HepG2 (cell line): ENCODE results near the gene C2orf15. TPM values are rescaled to one million over a fixed set of nuclear protein-coding genes. Genes with fewer than 3 reads are reported as not detected.

Source experiments
- CBX1 ChIP-seq: IDR thresholded peaks from one replicate; pipeline ENCODE4 v1.6.1; 2016; ENCODE audit warnings: antibody characterized with exemption, low read depth
- ELF4 ChIP-seq: sonication (generic); formaldehyde crosslinking; IDR thresholded peaks from 2 replicates; pipeline ENCODE4 v1.5.0; 2020; ENCODE audit warnings: missing genetic modification reagents, mild to moderate bottlenecking, moderate library complexity, borderline replicate concordance
- KDM5B ChIP-seq: sonication (generic); formaldehyde crosslinking; IDR thresholded peaks from 2 replicates; pipeline ENCODE4 v1.4.0; 2020; ENCODE audit warnings: missing genetic modification reagents, mild to moderate bottlenecking, borderline replicate concordance
- MYPOP ChIP-seq: sonication (generic); formaldehyde crosslinking; IDR thresholded peaks from 2 replicates; pipeline ENCODE4 v1.8.1; 2023; ENCODE audit warnings: mild to moderate bottlenecking, moderate library complexity, missing genetic modification reagents
- ONECUT2 ChIP-seq: sonication (generic); formaldehyde crosslinking; IDR thresholded peaks from 2 replicates; pipeline ENCODE4 v1.4.0; 2020; ENCODE audit warnings: missing genetic modification reagents
- PAXIP1 ChIP-seq: sonication (generic); formaldehyde crosslinking; conservative IDR thresholded peaks from 2 replicates; pipeline ENCODE4 v1.4.0; 2020; ENCODE audit warnings: mild to moderate bottlenecking, missing genetic modification reagents, moderate library complexity
- PHF5A ChIP-seq: IDR thresholded peaks from one replicate; pipeline ENCODE4 v1.6.1; 2018; ENCODE audit warnings: low read depth, missing genetic modification reagents; ENCODE audit not compliant: unreplicated experiment
- PRDM10 ChIP-seq: sonication (generic); formaldehyde crosslinking; IDR thresholded peaks from 2 replicates; pipeline ENCODE4 v1.4.0; 2020; ENCODE audit warnings: low read depth, missing genetic modification reagents
- SATB2 ChIP-seq: sonication (generic); formaldehyde crosslinking; IDR thresholded peaks from 2 replicates; pipeline ENCODE4 v1.5.0; 2020; ENCODE audit warnings: missing genetic modification reagents
- SIX1 ChIP-seq: sonication (generic); formaldehyde crosslinking; IDR thresholded peaks from 2 replicates; pipeline ENCODE4 v1.4.0; 2020; ENCODE audit warnings: missing genetic modification reagents, borderline replicate concordance
- SOX6 ChIP-seq, 2 experiments: fragments of 450-650 bp in 1 of 2; sonication (generic) in 1 of 2; formaldehyde crosslinking in 1 of 2; IDR thresholded peaks; 2 replicates each; pipeline versions ENCODE4 v1.4.0 to v1.6.1; 2017 to 2020; ENCODE audit warnings: antibody characterized with exemption in 1 of 2, mild to moderate bottlenecking in 1 of 2, missing genetic modification reagents in 1 of 2
- THYN1 ChIP-seq: sonication (generic); formaldehyde crosslinking; IDR thresholded peaks from 2 replicates; pipeline ENCODE4 v1.8.1; 2023; ENCODE audit warnings: low read depth, mild to moderate bottlenecking, moderate library complexity, missing genetic modification reagents, borderline replicate concordance
- TMF1 ChIP-seq: sonication (generic); formaldehyde crosslinking; IDR thresholded peaks from 2 replicates; pipeline ENCODE4 v1.8.1; 2022; ENCODE audit warnings: low read depth, missing genetic modification reagents
- ZBTB42 ChIP-seq: sonication (generic); formaldehyde crosslinking; IDR thresholded peaks from 2 replicates; pipeline ENCODE4 v1.5.0; 2020; ENCODE audit warnings: mild to moderate bottlenecking, missing genetic modification reagents
- ZC3H13 ChIP-seq: sonication (generic); formaldehyde crosslinking; IDR thresholded peaks from 2 replicates; pipeline ENCODE4 v1.8.1; 2023; ENCODE audit warnings: mild to moderate bottlenecking, missing genetic modification reagents, moderate library complexity
- ZFP41 ChIP-seq: sonication (generic); formaldehyde crosslinking; IDR thresholded peaks from 2 replicates; pipeline ENCODE4 v1.4.0; 2020; ENCODE audit warnings: mild to moderate bottlenecking, missing genetic modification reagents, borderline replicate concordance
- ZNF101 ChIP-seq: sonication (generic); formaldehyde crosslinking; IDR thresholded peaks from 2 replicates; pipeline ENCODE4 v1.4.0; 2020; ENCODE audit warnings: mild to moderate bottlenecking, low read depth, missing genetic modification reagents, borderline replicate concordance
- ZNF138 ChIP-seq: sonication (generic); formaldehyde crosslinking; IDR thresholded peaks from 2 replicates; pipeline ENCODE4 v1.5.0; 2020; ENCODE audit warnings: mild to moderate bottlenecking, low read depth, missing genetic modification reagents
- ZNF337 ChIP-seq: sonication (generic); formaldehyde crosslinking; IDR thresholded peaks from 2 replicates; pipeline ENCODE4 v1.5.1; 2020; ENCODE audit warnings: missing genetic modification reagents, low read depth, mild to moderate bottlenecking, borderline replicate concordance
- ZNF446 ChIP-seq: sonication (generic); formaldehyde crosslinking; IDR thresholded peaks from 2 replicates; pipeline ENCODE4 v1.5.0; 2020; ENCODE audit warnings: mild to moderate bottlenecking, missing genetic modification reagents
- ZNF501 ChIP-seq: sonication (generic); formaldehyde crosslinking; IDR thresholded peaks from 2 replicates; pipeline ENCODE4 v1.5.1; 2020; ENCODE audit warnings: mild to moderate bottlenecking, moderate library complexity, missing genetic modification reagents
- ZNF598 ChIP-seq: sonication (generic); formaldehyde crosslinking; IDR thresholded peaks from 2 replicates; pipeline ENCODE4 v1.5.1; 2020; ENCODE audit warnings: mild to moderate bottlenecking, missing genetic modification reagents, borderline replicate concordance
- polyA plus RNA-seq, 8 experiments: library from polyadenylated mRNA; depleted of rRNA in 3 of 8; stranded (reverse) in 7 of 8; unstranded in 1 of 8; fragments of >200 nt; fragmentation: Illumina TruSeq in 4 of 8; extraction: Trizol in 4 of 8; gene quantifications; 2 replicates each; pipeline versions ENCODE4 v1.2.1 to v1.2.3, GENCODE V29; 2011 to 2016; ENCODE audit warnings: low read depth in 4 of 8, missing spikeins in 1 of 8, mixed read lengths in 1 of 8; ENCODE audit not compliant: insufficient read depth in 1 of 8
- total RNA-seq, 5 experiments: library from RNA; depleted of rRNA; stranded (reverse); fragments of >200 nt; fragmentation: Illumina TruSeq; extraction: Trizol; gene quantifications; 2 replicates each; pipeline ENCODE4 v1.2.3, GENCODE V29; 2016; ENCODE audit warnings: low read depth in 1 of 5

The C2orf15 gene
- total and polyA plus RNA-seq, 2 of the 13 experiments (the other 11 are each of a cell fraction or from before 2014, with no cell fraction given) = 5.5 to 8.3 TPM

GRCh38 chr2:99183025-99183424 is 41.5 kb downstream of the C2orf15 start (continued):
- TF ChIP-seq ZNF501 (CRISPR knock-in tag) (no peak), ELF4 (0 out of 2 replicates have a peak, but pooled peaks have one; percentile 29), KDM5B (CRISPR knock-in tag) (no peak), ZNF598 (CRISPR knock-in tag) (no peak), MYPOP (CRISPR knock-in tag) (peak; percentile 34; the same call in 1 of the 2 replicates), ZFP41 (CRISPR knock-in tag) (no peak), ZBTB42 (CRISPR knock-in tag) (no peak), CBX1 (no peak), ZNF446 (CRISPR knock-in tag) (no peak), THYN1 (CRISPR knock-in tag) (no peak), ZNF337 (no peak), SIX1 (CRISPR knock-in tag) (peak; percentile 95), SOX6 (IDR thresholded peaks at IDR 0.05) (no peak), SOX6 (CRISPR knock-in tag; IDR thresholded peaks at IDR 0.05) (0 out of 2 replicates have a peak, but pooled peaks have one; percentile 18), ZNF101 (CRISPR knock-in tag) (no peak), ZC3H13 (CRISPR knock-in tag) (no peak), SATB2 (no peak), TMF1 (CRISPR knock-in tag) (no peak), ZNF138 (peak; percentile 70; the same call in 1 of the 2 replicates), PAXIP1 (no peak), PRDM10 (CRISPR knock-in tag) (no peak), PHF5A (CRISPR knock-in tag) (no peak), ONECUT2 (CRISPR knock-in tag) (0 out of 2 replicates have a peak, but pooled peaks have one; percentile 9)
